GM04503 (cell line): Measurements from ENCODE around the gene MAP4K2.

Source experiments
- DNase-seq: peaks from one replicate; pipeline ENCODE4 v3.0.0-alpha.2; 2012; ENCODE audit warnings: low read depth

Gene MAP4K2

GRCh38 chr11:64791781-64792291, 11.2 kb downstream of the MAP4K2 start:
- DNase-seq: no peak

GRCh38 chr11:64790205-64791095, 12.6 kb downstream of the MAP4K2 start:
- no peak for DNase-seq

GRCh38 chr11:64789331-64790204, 13.4 kb downstream of the MAP4K2 start:
- no peak for DNase-seq

- DNase-seq: no peak
These were observed 14.4 kb downstream of the MAP4K2 start for GRCh38 chr11:64788321-64789215.

- no peak for DNase-seq
These were observed 15.3 kb downstream of the MAP4K2 start for GRCh38 chr11:64787526-64788320.

- DNase-seq: no peak
These were observed 16.7 kb downstream of the MAP4K2 start for GRCh38 chr11:64786308-64786707.

- DNase-seq: no peak
These were observed 18.0 kb downstream of the MAP4K2 start for GRCh38 chr11:64784813-64785581.

- DNase-seq: peak; percentile 97
These were observed 24.3 kb downstream of the MAP4K2 start, which contains the start of gene SF1 for GRCh38 chr11:64778473-64779298. SF1 (minus strand) TSS chr11:64778542; CDS start chr11:64778392, 150 bp downstream.

- no peak for DNase-seq
These were observed 24.9 kb downstream of the MAP4K2 start for GRCh38 chr11:64778223-64778472.

- DNase-seq: peak; percentile 36
These were observed 25.4 kb downstream of the MAP4K2 start for GRCh38 chr11:64777449-64778222.

- no peak for DNase-seq
These were observed 26.1 kb downstream of the MAP4K2 start for GRCh38 chr11:64776875-64777274.

GRCh38 chr11:64776425-64776824, 26.6 kb downstream of the MAP4K2 start:
- DNase-seq: no peak

GRCh38 chr11:64774144-64774543, 28.9 kb downstream of the MAP4K2 start:
- DNase-seq: no peak

GRCh38 chr11:64772303-64773018, 30.6 kb downstream of the MAP4K2 start:
- no peak for DNase-seq

- no peak for DNase-seq
These were observed 31.2 kb downstream of the MAP4K2 start for GRCh38 chr11:64771861-64772260.

- DNase-seq: no peak
These were observed 32.9 kb downstream of the MAP4K2 start for GRCh38 chr11:64770120-64770519.

- no peak for DNase-seq
These were observed 33.7 kb downstream of the MAP4K2 start for GRCh38 chr11:64769283-64769682.

- DNase-seq: no peak
These were observed 34.7 kb downstream of the MAP4K2 start for GRCh38 chr11:64768300-64768694.
